ENCODE measurements around the gene COMMD9.
A peak's percentile ranks its signal among the peaks of the same experiment; 100 is the strongest.

Gene COMMD9

DNA sequence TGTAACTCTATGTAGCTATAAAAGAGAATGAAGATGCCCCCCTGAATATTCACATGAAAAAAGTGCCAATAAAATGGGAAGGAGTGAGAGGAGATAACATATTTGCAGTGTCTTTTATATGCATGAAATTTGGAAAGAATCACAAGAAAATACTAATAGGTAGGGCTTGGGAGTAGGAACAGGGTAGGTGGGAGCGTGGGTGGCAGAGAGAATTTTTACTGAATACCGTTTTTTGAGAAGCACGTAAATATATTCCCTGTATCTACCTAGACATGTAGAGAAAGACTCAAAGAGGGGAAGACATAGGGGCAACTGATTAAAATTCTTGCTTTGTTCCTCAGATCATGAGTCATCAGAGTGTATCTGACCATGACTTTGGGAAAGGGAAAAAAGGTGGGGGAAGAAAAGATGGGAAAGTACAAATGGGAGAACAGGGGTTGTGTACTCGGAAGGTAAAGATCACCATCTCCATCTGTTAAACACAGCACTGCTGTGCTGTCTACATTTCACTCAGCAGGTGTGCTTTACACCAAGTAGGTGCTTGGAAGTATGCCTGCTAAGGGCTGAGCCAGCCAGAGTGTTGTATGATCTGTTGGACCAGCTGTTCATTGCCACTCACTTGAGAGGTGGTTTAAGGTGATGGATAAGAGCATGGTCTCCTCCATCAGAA, 22.8 kb upstream of the COMMD9 start:
- H3K27me3 ChIP-seq (ENCODE audit: insufficient read depth, poor library complexity, severe bottlenecking), result no peaks in the 10 kb centered on the region
- H3K4me3 ChIP-seq (ENCODE audit: severe bottlenecking), result no peak overlapping the region
- no peaks in the 10 kb centered on the region for H3K9me3 ChIP-seq (ENCODE audit: severe bottlenecking)
- H3K4me1 ChIP-seq (ENCODE audit: insufficient read depth, poor library complexity, severe bottlenecking), result peaks cover 31% of the 10 kb centered on the region
- no peaks in the 10 kb centered on the region for H3K36me3 ChIP-seq (ENCODE audit: low read depth)
- TF ChIP-seq, protein P1, sequence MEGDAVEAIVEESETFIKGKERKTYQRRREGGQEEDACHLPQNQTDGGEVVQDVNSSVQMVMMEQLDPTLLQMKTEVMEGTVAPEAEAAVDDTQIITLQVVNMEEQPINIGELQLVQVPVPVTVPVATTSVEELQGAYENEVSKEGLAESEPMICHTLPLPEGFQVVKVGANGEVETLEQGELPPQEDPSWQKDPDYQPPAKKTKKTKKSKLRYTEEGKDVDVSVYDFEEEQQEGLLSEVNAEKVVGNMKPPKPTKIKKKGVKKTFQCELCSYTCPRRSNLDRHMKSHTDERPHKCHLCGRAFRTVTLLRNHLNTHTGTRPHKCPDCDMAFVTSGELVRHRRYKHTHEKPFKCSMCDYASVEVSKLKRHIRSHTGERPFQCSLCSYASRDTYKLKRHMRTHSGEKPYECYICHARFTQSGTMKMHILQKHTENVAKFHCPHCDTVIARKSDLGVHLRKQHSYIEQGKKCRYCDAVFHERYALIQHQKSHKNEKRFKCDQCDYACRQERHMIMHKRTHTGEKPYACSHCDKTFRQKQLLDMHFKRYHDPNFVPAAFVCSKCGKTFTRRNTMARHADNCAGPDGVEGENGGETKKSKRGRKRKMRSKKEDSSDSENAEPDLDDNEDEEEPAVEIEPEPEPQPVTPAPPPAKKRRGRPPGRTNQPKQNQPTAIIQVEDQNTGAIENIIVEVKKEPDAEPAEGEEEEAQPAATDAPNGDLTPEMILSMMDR (IDR thresholded peaks at IDR 0.05; ENCODE audit: poor library complexity, severe bottlenecking), result no peak
- no peak for DNase-seq (ENCODE audit: low spot score)
- peak overlapping the region; percentile 58 for H3K27ac ChIP-seq (ENCODE audit: poor library complexity, severe bottlenecking)
- ATAC-seq (ENCODE audit: low read depth), result peak; percentile 63

DNA sequence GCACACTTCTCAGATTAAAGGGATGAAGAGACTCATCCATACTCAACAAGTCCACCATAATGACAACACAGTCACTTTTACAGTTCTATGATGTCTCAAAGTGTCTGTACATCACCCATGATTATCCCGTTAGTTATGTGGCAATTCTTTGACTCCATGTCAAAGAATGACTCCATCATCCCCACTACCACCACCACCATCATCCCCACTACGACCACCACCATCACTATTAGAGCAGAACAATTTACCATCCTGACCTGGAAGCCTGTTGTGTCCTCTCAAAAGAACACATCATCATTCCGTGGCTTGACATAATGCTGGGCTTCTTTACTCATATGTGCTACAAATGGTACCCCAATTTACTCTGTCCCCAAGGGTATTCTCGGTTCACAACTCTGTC, 20.6 kb upstream of the COMMD9 start:
- Histone ChIP-seq H3K27ac (ENCODE audit: poor library complexity, severe bottlenecking) (peak overlapping the region; percentile 58), H3K36me3 (ENCODE audit: low read depth) (no peaks in the 10 kb centered on the region), H3K4me3 (ENCODE audit: severe bottlenecking) (no peak overlapping the region), H3K27me3 (ENCODE audit: insufficient read depth, poor library complexity, severe bottlenecking) (no peaks in the 10 kb centered on the region), H3K4me1 (ENCODE audit: insufficient read depth, poor library complexity, severe bottlenecking) (peaks cover 31% of the 10 kb centered on the region), H3K9me3 (ENCODE audit: severe bottlenecking) (no peaks in the 10 kb centered on the region)
- ATAC-seq (ENCODE audit: low read depth), result no peak
- TF ChIP-seq, protein P1 (IDR thresholded peaks at IDR 0.05; ENCODE audit: poor library complexity, severe bottlenecking), result no peak
- DNase-seq (ENCODE audit: low spot score), result no peak

DNA sequence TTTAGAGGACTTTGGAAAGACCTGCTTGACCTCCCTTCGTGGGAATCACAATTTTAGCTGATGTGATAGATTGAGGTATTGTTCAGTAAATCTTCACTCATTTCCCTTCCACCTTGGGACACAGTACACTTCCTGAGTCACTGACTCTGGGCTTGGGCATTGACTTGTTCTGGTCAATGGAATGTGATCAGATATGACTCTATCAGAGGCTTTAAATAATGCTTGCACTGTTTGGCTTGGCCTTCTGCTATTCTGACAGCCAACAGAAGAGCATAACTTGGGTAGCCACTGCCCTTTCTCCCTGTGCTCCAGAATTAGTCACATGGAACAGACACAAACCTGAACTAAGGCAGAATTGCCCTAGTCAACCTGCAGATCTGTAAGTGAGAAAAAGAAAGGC, 19.4 kb upstream of the COMMD9 start:
- H3K27me3 ChIP-seq (ENCODE audit: insufficient read depth, poor library complexity, severe bottlenecking), result no peaks in the 10 kb centered on the region
- H3K4me1 ChIP-seq (ENCODE audit: insufficient read depth, poor library complexity, severe bottlenecking), result peaks cover 31% of the 10 kb centered on the region
- ATAC-seq (ENCODE audit: low read depth) (no peak), DNase-seq (ENCODE audit: low spot score) (no peak)
- TF ChIP-seq, protein P1 (IDR thresholded peaks at IDR 0.05; ENCODE audit: poor library complexity, severe bottlenecking), result no peak
- no peaks in the 10 kb centered on the region for H3K9me3 ChIP-seq (ENCODE audit: severe bottlenecking)
- H3K4me3 ChIP-seq (ENCODE audit: severe bottlenecking), result no peak overlapping the region
- H3K36me3 ChIP-seq (ENCODE audit: low read depth), result no peaks in the 10 kb centered on the region
- no peak overlapping the region for H3K27ac ChIP-seq (ENCODE audit: poor library complexity, severe bottlenecking)

GRCh38 chr11:36306888-36307287, 17.7 kb upstream of the COMMD9 start:
- no peak for DNase-seq (ENCODE audit: low spot score)
- 0 out of 3 replicates have a peak, but pooled peaks have one; percentile 17 for ATAC-seq (ENCODE audit: low read depth)
- Histone ChIP-seq H3K36me3 (ENCODE audit: low read depth) (no peaks in the 10 kb centered on the region), H3K4me3 (ENCODE audit: severe bottlenecking) (no peak overlapping the region), H3K9me3 (ENCODE audit: severe bottlenecking) (no peaks in the 10 kb centered on the region), H3K27me3 (ENCODE audit: insufficient read depth, poor library complexity, severe bottlenecking) (no peaks in the 10 kb centered on the region), H3K27ac (ENCODE audit: poor library complexity, severe bottlenecking) (no peak overlapping the region), H3K4me1 (ENCODE audit: insufficient read depth, poor library complexity, severe bottlenecking) (peaks cover 16% of the 10 kb centered on the region)
- TF ChIP-seq, protein P1 (IDR thresholded peaks at IDR 0.05; ENCODE audit: poor library complexity, severe bottlenecking), result peak; percentile 70

DNA sequence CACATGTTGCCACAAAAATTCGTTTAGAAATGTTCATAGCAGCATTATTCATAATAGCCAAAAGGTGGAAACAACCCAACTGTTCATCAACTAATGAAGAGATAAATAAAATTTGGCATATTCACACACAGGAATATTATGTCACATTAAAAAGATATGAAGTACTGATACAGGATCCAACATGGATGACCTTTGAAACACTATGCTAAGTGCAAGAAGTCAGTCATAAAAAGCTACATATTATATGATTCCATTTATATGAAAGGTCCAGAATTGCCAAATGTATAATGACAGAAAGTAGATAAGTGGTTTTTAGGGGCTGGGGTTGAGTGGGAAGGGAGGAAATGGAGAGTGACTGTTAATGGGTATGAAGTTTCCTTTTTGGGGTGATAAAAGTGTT, 15.8 kb upstream of the COMMD9 start:
- DNase-seq (ENCODE audit: low spot score) (no peak), ATAC-seq (ENCODE audit: low read depth) (no peak)
- Histone ChIP-seq H3K4me1 (ENCODE audit: insufficient read depth, poor library complexity, severe bottlenecking) (peaks cover 1% of the 10 kb centered on the region), H3K27ac (ENCODE audit: poor library complexity, severe bottlenecking) (no peak overlapping the region), H3K27me3 (ENCODE audit: insufficient read depth, poor library complexity, severe bottlenecking) (no peaks in the 10 kb centered on the region), H3K36me3 (ENCODE audit: low read depth) (no peaks in the 10 kb centered on the region), H3K9me3 (ENCODE audit: severe bottlenecking) (no peaks in the 10 kb centered on the region), H3K4me3 (ENCODE audit: severe bottlenecking) (no peak overlapping the region)
- TF ChIP-seq, protein P1 (IDR thresholded peaks at IDR 0.05; ENCODE audit: poor library complexity, severe bottlenecking), result no peak
